Measurements from ENCODE around the gene FADD.

FADD gene, protein sequence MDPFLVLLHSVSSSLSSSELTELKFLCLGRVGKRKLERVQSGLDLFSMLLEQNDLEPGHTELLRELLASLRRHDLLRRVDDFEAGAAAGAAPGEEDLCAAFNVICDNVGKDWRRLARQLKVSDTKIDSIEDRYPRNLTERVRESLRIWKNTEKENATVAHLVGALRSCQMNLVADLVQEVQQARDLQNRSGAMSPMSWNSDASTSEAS

DNA sequence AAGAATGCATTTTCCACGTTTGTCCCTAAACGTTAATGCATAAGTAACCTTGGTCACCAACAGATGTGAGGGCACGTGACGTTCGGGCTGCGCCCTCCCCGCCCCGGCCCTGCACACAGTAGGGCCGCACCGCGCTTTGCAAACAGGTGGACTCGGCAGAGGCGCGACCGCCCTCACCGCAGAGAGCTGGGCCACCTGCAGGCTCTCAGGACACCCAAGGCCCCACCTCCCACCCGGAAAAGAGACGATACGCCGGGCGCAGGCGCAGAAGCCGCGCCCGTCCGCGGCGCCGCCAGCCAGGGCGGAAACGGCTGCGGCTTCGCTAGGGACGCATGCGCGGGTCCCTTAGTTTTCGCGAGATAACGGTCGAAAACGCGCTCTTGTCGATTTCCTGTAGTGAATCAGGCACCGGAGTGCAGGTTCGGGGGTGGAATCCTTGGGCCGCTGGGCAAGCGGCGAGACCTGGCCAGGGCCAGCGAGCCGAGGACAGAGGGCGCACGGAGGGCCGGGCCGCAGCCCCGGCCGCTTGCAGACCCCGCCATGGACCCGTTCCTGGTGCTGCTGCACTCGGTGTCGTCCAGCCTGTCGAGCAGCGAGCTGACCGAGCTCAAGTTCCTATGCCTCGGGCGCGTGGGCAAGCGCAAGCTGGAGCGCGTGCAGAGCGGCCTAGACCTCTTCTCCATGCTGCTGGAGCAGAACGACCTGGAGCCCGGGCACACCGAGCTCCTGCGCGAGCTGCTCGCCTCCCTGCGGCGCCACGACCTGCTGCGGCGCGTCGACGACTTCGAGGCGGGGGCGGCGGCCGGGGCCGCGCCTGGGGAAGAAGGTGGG is at the start of gene FADD:
Gene FADD, plus strand, starts transcription at position 377 of the 831 bp plus-strand sequence. Its CDS starts 164 bp downstream, at position 541.
- DNase-seq (ENCODE audit: low read depth, low spot score) = peak; percentile 58
- Histone ChIP-seq H3K4me3 (peak within 1 kb of the TSS; percentile 93), H3K9me3 (ENCODE audit: low read depth, low read length) (no peaks in the 10 kb centered on the region), H3K27ac (peak within 1 kb of the TSS; percentile 13; the same call in 1 of the 2 replicates), H3K9ac (ENCODE audit: insufficient read length) (peak within 1 kb of the TSS; percentile 94), H3K36me3 (ENCODE audit: insufficient read depth, low read length) (peaks cover 34% of the 10 kb centered on the region)
- TF ChIP-seq FOXP2 (optimal IDR thresholded peaks at IDR 0.05; ENCODE audit: control extremely low read depth, extremely low read length, insufficient read depth) = no peak
- TF ChIP-seq POLR2AphosphoS5 (IDR thresholded peaks at IDR 0.05; ENCODE audit: borderline replicate concordance, low read depth, low read length) = peak; percentile 89

DNA sequence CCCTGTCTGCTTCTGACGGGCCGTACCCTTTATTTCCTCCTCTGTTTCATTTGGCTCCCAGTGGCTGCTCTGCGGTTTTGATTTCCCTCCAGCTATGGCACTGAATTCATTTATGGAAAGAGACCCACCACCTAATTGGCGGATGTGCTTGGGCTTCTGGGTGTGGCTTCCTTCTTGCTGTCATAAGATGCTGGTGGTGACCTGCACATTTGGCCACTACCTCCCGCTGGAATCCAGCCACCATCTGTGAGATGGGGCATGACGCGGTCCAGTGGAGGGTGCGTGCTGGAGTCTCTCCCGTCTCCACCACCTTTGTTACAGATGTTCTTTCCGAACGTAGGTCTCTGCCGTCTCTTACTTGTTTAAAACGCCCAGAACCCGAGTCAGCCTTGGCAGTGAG is 47.7 kb upstream of the FADD start:
- DNase-seq (ENCODE audit: low read depth, low spot score) = peak; percentile 39
- Histone ChIP-seq H3K9me3 (ENCODE audit: low read depth, low read length) (no peaks in the 10 kb centered on the region), H3K4me3 (peak overlapping the region; percentile 68), H3K27ac (no peak overlapping the region), H3K36me3 (ENCODE audit: insufficient read depth, low read length) (no peaks in the 10 kb centered on the region), H3K9ac (ENCODE audit: insufficient read length) (no peak overlapping the region)
- TF ChIP-seq EZH2 (IDR thresholded peaks at IDR 0.05) = no peak
- no peak for TF ChIP-seq FOXP2 (optimal IDR thresholded peaks at IDR 0.05; ENCODE audit: control extremely low read depth, extremely low read length, insufficient read depth)
- TF ChIP-seq POLR2AphosphoS5 (IDR thresholded peaks at IDR 0.05; ENCODE audit: borderline replicate concordance, low read depth, low read length) = no peak

DNA sequence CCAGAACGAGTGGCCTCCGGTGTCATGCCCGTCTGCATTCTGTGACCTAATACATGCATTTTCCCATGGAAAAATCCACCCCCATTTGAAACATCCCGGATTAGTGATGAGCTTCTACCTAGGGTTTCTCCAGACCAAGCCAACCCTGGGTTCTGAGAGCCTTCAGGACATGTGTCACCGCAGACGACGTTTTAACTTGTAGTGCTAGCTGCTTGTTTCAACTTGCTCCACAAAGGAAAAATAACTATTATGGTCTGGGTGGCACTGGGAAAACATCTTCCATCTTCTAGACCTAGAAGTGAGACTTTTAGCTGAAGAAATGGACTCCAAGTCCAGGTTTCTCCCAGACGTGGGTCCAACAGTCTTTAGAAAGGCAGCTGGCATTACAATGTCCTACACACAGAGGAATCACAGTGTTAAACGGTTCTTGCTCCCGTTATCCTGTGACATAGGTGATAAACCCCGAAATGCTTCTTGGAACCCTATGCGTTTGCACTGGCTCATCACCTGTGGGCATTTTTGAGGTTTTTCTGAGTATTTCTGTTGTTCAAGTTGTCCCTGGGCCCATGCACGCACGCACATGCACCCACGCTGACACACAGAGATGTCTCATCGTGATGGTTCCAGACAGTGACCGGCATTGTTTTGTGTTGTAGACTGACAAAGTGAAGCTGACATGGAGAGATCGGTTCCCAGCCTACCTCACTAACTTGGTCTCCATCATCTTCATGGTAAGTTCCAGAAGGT is 46.6 kb upstream of the FADD start:
- Histone ChIP-seq H3K4me3 (no peak overlapping the region), H3K36me3 (ENCODE audit: insufficient read depth, low read length) (no peaks in the 10 kb centered on the region), H3K9ac (ENCODE audit: insufficient read length) (no peak overlapping the region), H3K9me3 (ENCODE audit: low read depth, low read length) (no peaks in the 10 kb centered on the region), H3K27ac (no peak overlapping the region)
- TF ChIP-seq FOXP2 (optimal IDR thresholded peaks at IDR 0.05; ENCODE audit: control extremely low read depth, extremely low read length, insufficient read depth) (no peak), EZH2 (IDR thresholded peaks at IDR 0.05) (no peak), POLR2AphosphoS5 (IDR thresholded peaks at IDR 0.05; ENCODE audit: borderline replicate concordance, low read depth, low read length) (no peak)
- no peak for DNase-seq (ENCODE audit: low read depth, low spot score)

DNA sequence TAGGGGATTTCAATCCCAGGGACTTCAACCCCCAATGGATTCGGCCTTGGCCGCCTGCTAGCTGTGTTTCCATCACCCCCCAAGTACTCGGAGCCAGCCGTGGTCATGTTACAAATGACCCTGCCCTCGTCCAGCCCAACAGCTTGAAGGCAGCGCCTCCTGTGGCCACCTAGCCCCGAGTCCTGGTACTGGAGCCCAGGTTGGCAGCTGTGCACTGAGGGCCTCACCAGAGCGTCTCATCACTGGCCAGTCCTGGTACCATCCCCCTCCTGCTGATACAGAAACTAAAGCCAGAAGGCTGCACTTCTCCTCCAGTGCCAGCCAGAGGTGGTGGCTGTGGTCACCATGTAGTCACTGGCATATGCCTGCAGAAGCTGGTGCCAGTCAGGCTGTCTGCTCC is 44.9 kb upstream of the FADD start:
- DNase-seq (ENCODE audit: low read depth, low spot score) = no peak
- H3K36me3 ChIP-seq (ENCODE audit: insufficient read depth, low read length) = no peaks in the 10 kb centered on the region
- no peak overlapping the region for H3K27ac ChIP-seq
- no peak overlapping the region for H3K4me3 ChIP-seq
- H3K9me3 ChIP-seq (ENCODE audit: low read depth, low read length) = no peaks in the 10 kb centered on the region
- H3K9ac ChIP-seq (ENCODE audit: insufficient read length) = no peak overlapping the region
- no peak for TF ChIP-seq EZH2 (IDR thresholded peaks at IDR 0.05)
- TF ChIP-seq POLR2AphosphoS5 (IDR thresholded peaks at IDR 0.05; ENCODE audit: borderline replicate concordance, low read depth, low read length) = no peak
- TF ChIP-seq FOXP2 (optimal IDR thresholded peaks at IDR 0.05; ENCODE audit: control extremely low read depth, extremely low read length, insufficient read depth) = no peak

DNA sequence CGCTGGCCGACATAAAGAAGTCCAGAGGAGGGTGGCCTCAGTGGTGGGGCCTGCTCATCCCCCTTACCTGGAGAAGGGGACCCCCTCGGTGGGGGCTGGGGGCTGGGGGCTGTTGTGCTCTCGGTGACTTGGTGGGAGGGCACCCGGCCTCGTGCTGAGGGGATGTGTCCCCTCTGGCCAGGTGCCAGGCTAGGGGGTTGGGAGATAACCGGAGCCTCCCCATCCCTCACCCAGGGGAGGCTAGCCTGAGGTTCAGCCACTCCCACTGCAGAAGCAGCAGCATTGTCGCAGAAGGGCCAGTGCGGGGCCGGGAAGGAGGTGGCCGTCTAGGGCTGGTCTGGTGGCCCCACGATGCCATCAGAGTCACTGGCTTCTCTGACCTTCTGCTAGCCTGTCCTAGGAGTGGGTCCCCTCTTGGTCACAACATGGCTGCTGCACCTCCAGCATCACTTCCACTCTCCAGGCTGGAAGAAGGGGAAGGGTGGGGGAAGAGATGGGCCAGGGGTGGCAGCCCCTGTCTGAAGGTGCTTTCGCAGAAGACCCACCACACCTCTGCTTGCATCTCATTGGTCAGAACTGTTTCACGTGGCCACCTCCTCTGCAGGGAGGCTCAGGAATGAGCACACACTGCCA is 44.2 kb upstream of the FADD start:
- no peak overlapping the region for H3K4me3 ChIP-seq
- no peaks in the 10 kb centered on the region for H3K9me3 ChIP-seq (ENCODE audit: low read depth, low read length)
- H3K27ac ChIP-seq = no peak overlapping the region
- H3K9ac ChIP-seq (ENCODE audit: insufficient read length) = no peak overlapping the region
- no peak for DNase-seq (ENCODE audit: low read depth, low spot score)
- TF ChIP-seq POLR2AphosphoS5 (IDR thresholded peaks at IDR 0.05; ENCODE audit: borderline replicate concordance, low read depth, low read length) = no peak
- TF ChIP-seq EZH2 (IDR thresholded peaks at IDR 0.05) = no peak
- no peak for TF ChIP-seq FOXP2 (optimal IDR thresholded peaks at IDR 0.05; ENCODE audit: control extremely low read depth, extremely low read length, insufficient read depth)
- no peaks in the 10 kb centered on the region for H3K36me3 ChIP-seq (ENCODE audit: insufficient read depth, low read length)

DNA sequence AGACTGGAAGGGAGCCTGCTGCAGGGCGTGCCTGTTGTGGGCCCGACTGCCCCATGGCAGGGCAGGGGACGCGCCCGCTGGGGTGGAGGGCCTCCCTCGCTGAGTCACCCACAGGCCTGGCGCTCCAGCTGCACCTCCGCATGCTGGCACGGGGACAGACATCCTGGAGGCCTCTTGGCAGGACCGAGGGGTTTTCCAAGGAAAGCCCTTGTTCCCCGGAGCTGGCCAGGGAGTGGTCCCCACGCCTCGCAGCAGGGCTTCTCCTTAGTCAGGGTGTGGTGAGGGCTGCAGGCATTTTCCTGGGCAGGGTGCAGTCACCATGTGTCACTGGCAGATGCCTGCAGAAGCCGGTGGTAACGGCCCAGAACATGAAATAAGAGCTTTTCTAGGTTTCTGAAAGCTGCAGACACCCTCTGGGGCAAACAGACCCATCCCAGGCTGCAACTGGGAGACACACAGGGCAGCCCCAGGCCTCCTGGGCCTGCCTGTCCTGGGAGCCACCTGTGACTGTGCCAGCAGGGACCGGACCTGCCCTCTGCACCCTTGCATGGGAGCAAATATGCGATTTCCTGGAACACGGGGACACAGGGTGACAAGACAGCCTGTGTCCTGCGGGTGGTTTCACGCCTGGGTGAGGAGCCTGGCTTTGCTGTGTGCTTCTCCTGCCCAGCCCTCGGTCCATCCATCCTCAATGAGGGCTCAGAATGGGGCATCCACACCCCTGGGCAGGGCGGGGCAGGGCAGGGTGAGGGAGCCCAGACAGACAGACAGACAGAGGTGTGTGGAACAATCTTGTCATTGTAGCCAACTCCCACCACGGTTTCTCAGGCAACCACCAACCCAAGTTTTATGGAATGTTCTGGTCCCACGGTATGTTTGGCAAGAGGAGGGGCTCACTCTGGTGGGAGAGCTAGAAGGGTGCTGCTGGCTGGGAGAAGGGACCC is 43.2 kb upstream of the FADD start:
- TF ChIP-seq FOXP2 (optimal IDR thresholded peaks at IDR 0.05; ENCODE audit: control extremely low read depth, extremely low read length, insufficient read depth) (no peak), EZH2 (IDR thresholded peaks at IDR 0.05) (no peak), POLR2AphosphoS5 (IDR thresholded peaks at IDR 0.05; ENCODE audit: borderline replicate concordance, low read depth, low read length) (no peak)
- Histone ChIP-seq H3K4me3 (no peak overlapping the region), H3K27ac (no peak overlapping the region), H3K9ac (ENCODE audit: insufficient read length) (no peak overlapping the region), H3K9me3 (ENCODE audit: low read depth, low read length) (no peaks in the 10 kb centered on the region), H3K36me3 (ENCODE audit: insufficient read depth, low read length) (no peaks in the 10 kb centered on the region)
- no peak for DNase-seq (ENCODE audit: low read depth, low spot score)

DNA sequence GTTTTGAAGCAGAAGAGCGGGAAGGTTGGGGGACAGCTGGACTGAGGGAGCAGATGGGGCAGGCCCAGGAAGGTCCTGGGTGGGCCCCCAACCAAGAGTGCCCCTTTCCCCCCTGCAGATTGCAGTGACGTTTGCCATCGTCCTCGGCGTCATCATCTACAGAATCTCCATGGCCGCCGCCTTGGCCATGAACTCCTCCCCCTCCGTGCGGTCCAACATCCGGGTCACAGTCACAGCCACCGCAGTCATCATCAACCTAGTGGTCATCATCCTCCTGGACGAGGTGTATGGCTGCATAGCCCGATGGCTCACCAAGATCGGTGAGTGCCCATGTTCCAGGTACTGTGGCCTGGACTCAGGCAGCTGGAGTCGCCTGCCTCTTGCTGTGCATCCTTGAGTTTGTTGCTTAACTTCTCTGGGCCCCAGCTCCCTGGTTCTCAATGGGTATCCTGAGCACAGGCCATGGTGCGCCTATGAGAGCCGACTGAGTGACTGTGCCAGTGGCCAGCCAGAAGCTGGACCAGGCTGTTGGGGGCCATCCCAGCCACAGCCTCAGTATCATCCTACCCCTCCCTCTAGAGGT is 42.0 kb upstream of the FADD start:
- Histone ChIP-seq H3K27ac (no peak overlapping the region), H3K9me3 (ENCODE audit: low read depth, low read length) (no peaks in the 10 kb centered on the region), H3K9ac (ENCODE audit: insufficient read length) (no peak overlapping the region), H3K36me3 (ENCODE audit: insufficient read depth, low read length) (no peaks in the 10 kb centered on the region), H3K4me3 (no peak overlapping the region)
- DNase-seq (ENCODE audit: low read depth, low spot score) = no peak
- no peak for TF ChIP-seq POLR2AphosphoS5 (IDR thresholded peaks at IDR 0.05; ENCODE audit: borderline replicate concordance, low read depth, low read length)
